ENCODE measurements around the gene CFAP97D2.

Gene CFAP97D2

GRCh38 chr13:114200399-114200911, 21.4 kb downstream of the CFAP97D2 start:
- no peak for DNase-seq

DNA sequence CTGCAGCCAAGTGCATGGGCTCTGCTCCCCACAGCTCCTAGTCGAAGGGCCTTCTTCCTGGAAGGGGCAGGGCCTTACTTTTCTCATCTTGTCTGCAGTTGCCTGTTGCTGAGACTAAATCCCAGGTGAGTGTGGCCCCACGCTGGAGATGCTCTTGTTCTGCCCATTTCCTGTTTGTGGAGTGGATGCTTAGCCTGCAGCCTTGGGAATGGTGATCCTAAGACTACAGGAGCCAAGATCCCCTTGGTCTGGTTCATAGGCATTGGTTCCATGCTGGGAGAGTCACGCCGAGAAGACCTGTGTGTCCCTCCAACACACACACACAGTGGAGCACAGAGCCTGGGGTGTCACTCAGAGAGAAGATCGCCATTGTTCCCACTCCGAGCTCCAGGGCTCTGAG, 23.5 kb downstream of the CFAP97D2 start:
- no peak for DNase-seq

DNA sequence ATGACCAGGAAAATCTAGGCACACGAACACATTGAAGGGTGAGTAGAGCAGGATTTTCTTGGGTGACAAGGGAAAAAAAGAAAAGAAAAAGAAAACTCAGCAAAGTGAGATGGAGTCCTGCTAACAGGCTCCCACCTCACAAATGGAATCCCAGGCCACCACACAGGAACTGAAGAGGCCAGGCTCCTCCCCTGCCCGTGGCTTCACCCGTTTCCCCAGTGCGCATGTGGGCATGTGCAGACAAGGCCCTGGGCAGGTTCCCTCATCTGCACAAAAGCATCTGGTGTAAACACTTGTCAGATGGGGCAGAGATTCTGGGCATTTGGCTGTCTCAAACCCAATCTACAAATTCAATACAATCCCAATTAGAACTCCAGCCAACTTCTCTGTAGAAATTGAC, 24.5 kb downstream of the CFAP97D2 start:
- DNase-seq, result peak; percentile 67

DNA sequence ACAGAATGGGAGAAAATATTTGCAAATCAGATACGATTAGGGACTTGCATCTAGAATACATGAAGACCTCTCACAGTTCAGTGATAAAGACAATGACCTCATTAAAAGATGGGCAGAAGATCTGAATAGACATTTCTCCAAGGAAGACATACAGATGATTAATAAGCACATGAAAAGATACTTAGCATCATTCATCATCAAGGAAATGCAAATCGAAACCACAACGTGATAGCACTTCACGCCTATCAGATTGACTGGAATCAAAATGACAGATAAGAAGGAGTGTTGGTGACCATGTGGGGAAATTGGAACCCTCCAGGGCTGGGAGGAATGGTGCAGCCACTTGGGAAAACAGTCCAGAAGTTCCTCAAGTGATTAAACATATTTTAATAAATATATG, 25.8 kb downstream of the CFAP97D2 start:
- DNase-seq, result no peak

DNA sequence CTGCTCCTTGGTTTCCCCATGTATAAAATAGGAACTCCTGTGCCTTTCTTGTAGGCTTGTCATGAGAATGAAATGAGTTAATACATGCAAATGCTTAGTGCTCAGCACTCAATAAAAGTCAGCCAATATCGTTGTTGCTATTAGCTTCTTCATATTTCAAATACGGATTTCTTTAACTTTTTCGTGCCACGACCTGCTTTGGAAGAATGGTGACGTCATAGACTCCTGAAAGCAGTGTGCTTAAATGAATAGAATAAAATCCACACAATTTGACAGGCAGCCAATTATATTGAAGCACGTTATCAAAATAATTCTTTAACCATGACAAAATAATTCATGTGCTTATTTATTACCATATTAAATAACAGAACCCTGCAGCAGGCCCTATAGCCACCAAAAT, 29.1 kb downstream of the CFAP97D2 start:
- DNase-seq, result no peak

GRCh38 chr13:114211446-114212157, 32.5 kb downstream of the CFAP97D2 start:
- DNase-seq, result no peak

- DNase-seq, result no peak
Observed at GRCh38 chr13:114212158-114212495, 33.1 kb downstream of the CFAP97D2 start.

- DNase-seq, result no peak
Observed at GRCh38 chr13:114213980-114214379, 34.9 kb downstream of the CFAP97D2 start.

DNA sequence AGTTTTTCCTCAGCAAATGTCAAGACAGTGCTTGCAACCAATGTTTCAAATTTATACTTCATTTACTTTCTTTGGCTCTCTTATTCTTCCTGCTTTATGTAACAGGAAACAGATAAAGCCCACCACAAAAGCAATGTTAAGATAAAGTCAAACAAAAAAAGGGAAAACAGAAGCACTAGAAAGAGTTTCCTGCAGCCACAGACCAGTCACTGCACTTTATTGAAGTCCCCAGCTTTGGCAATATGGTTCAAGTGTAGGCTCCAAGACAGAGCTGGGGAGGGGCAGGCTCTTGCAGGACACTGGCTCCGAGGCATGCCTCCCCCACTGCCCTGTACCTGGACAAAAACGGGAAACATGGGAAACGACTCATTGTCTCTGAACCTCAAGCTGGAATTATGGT, 40.3 kb downstream of the CFAP97D2 start:
- no peak for DNase-seq

- no peak for DNase-seq
Observed at GRCh38 chr13:114222461-114222968, 43.5 kb downstream of the CFAP97D2 start.

DNA sequence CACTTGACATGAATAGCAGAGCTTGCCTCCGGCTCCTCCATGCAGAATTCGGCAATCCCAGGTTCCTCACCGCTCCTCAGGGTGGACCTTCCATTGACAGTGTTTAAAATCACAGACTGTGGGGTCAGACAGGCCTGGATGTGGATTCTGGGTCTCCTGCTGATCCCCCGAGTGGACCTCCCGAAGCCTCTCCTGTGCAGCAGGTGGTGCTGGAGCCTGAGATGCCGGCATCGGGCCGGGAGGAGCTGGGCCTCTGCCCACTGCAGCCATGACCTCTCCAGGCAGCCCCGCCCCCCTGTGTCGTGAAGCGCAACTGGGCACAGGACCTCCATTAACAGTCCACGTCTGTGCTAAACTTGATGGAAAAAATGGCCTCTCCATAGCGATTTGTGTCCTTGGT, 45.1 kb downstream of the CFAP97D2 start:
- no peak for DNase-seq

- DNase-seq, result peak; percentile 31
Observed at GRCh38 chr13:114225610-114226009, 46.6 kb downstream of the CFAP97D2 start.

- DNase-seq, result peak; percentile 25
Observed at GRCh38 chr13:114226088-114226487, 47.0 kb downstream of the CFAP97D2 start.

DNA sequence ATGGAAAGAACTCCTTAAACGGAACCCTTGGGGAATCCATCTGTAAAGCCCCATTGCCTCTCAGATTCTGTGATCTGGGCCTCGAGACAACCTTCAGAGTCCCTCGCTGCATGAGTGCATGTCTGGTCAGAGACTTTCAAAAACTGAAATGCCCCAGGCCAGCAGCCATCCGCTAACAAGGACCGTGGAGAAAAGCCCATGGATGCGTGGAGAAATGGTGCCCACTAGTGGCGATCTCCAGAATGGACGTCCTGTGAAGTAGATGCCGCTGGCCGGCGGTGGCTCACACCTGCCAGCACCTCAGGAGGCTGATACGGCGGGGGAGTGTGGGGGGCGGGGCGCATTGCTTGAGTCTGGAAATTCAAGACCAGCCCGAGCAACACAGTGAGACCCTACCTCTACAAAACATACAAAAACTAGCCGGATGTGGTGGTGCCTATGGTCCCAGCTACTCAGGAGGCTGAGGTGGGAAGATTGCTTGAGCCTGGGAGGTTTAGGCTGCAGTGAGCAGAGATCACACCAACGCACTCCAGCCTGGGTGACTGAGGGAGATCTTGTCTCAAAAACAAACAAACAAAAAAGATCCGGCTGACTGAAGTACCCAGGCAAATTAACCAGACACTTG, 47.8 kb downstream of the CFAP97D2 start:
- peak; percentile 91 for DNase-seq

GRCh38 chr13:114227528-114227927, 48.5 kb downstream of the CFAP97D2 start:
- no peak for DNase-seq

DNA sequence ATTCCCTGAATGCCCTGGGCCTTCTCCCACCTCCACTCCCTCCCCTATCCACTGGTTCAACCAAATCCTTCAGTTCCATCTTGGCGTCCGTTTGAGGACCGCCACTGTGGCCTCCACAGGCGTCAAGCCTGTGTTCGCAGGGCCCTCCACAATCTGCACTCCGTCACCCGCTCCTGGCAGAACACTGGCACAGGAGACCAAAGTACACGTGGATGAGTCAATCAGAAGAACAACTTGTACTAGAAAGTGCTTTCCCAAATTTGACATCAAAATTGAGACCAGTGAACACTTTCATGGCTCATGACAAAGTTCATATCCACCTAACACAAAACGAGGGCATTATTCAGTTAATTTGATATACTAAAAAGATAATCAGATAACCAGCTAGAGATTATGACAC, 49.1 kb downstream of the CFAP97D2 start:
- DNase-seq, result no peak

- no peak for DNase-seq
Observed at GRCh38 chr13:114229506-114229905, 50.4 kb downstream of the CFAP97D2 start.

DNA sequence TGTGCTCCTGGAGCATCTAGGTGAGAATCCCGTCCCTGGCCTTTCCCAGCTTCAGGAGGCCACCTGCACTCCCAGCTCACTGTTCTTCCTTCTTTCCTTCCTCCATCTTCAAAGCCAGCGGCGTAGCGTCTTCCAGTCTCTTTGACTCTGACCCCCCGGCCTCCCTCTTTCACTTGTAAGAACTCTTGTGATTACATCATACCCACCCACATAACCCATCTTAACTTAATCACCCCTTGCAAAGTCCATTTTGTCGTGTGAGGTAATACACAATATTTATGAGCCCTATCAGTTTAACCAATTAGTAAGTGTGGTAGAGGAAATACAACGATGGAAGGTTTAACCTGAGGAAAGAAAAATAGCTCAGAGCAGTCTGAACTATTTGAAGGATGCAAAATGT, 51.1 kb downstream of the CFAP97D2 start:
- DNase-seq, result no peak

DNA sequence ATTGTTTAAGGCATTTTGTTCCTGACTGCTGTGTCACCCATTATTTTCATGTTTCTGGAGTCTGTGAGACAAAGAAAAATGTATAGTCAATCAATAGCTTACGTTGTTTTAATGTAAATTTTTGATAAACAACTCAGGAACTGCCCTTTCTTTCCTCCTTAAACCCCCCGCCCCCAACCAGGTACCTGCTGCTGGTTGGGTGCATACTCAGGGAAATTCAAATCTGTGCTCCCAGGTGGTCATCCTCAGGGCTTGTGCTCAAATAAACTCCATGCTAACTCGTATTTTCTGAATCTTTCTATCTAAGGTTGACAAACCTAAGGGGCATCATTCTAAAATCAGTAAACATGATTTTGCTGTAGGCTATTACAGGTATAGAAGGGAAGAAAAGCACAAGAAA, 51.5 kb downstream of the CFAP97D2 start:
- DNase-seq, result no peak

DNA sequence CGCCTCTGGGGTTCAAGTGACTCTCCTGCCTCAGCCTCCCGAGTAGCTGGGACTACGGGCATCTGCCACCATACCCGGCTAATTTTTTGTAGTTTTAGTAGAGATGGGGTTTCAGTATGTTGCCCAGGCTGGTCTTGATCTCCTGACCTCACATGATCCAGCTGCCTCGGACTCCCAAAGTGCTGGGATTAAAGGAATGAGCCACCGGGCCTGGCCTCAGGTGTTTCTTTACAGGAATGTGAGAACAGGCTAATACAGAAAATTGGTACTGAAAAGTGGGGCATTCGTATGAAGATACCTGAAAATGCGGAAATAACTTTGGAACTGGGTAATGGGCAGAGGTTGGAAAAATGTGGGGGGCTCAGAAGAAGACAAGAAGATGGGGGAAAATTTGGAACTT, 52.8 kb downstream of the CFAP97D2 start:
- DNase-seq, result no peak

DNA sequence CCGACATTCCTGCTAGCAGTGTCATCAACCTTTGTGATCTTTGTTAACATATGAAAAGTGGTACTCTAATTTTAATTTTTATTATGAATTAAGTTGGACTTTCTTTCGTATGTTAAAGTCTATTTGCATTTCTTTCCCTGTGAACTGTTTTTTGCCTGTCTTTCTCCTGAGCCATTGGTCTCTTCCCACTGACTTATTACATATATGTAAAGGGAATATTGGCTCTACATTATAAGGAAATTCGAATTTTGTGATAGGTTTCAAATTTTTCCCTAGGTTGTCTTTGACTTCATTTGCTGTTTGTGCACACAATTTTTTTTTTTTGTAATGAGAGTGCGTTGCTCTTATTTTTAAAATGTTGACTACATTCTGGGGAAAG, 55.2 kb downstream of the CFAP97D2 start:
- DNase-seq, result no peak

DNA sequence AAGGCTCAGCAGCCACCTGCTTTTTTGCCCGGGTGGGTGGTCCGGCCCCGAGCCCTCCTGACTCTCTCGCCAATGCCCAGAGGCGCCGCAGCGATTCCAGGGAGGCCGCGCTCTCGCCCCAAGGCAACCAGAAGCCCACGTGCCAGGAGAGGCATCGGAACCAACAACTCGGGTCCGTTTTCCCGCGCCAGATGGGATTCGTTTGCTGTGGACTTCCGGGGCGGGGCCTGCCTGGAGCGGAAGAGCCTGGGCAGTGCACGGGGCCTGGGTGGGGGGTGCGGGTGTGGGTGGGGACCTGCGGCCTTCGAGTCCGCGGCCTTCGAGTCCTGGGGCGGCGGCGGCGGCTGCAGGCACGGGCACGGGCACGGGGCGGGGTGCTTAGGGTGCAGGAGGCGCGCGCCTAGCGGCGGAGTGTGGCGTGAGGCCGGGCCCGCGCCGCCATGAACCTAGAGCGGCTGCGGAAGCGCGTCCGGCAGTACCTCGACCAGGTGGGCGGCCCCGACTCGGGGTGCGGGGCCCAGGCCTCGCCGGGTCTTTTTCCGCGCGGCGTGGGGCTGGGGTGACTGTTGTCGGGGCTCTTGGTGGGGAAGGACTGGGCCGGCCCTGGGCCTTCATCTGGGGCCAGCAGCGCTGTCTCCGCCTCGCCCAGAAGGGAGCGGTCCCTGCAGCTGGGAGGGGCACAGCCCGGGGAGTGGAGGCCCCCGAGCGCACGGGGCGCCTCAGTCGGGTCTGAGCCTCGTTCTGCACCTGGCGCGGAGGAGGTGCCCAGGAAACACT, 55.8 kb downstream of the CFAP97D2 start, which contains the start of gene CDC16:
Gene CDC16, plus strand, starts transcription at position 253 of the 777 bp plus-strand sequence. Its CDS starts 188 bp downstream, at position 441.
- DNase-seq, result peak; percentile 92

DNA sequence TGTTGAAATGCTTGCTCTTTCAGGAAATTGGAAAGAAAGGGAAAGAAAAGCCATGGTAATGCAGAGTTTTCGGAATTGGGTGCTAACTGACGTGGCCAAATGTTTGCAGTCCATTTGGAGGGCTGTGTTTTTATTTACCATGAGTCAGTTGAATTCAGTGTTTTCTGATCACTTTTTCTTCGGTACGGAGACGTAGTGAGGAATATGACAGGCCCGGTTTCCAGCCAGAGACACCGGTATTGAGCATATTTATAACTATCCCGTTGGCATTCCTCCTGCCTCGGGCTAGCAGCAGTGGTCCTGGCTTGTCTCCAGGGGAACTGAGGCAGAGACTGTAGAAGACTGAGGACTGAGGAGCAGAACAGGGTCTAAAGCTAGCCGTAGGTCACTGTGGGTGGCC, 56.6 kb downstream of the CFAP97D2 start:
- no peak for DNase-seq

DNA sequence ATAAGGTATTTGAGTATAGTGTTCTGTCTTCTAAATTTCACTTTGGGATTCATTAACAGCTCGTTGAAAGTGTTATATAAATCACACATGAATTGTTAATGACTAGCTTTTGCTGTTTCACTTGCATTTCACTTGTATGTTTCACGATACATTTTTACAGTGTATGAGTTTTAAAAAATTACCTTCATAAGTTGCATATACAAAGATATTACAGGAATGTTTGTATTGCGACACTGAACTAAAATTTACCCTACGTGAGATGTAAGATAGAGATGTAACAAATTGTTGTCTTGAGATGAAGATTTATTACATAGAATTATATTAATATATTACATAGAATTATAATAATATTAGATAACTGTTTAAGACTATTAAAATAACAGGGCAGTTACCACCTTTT, 57.2 kb downstream of the CFAP97D2 start:
- no peak for DNase-seq

Measured in CD4-positive, alpha-beta T cell treated with Interleukin-17A for 4 hours (primary cell).